Suprapubic skin (tissue), 4 donors: ENCODE data around the gene VAV1.

Experiments
- CTCF ChIP-seq, 2 donors: fragments of 200-600 bp in 1 of 2; fragments of 450-650 bp in 1 of 2; sonication (generic) in 1 of 2; IDR thresholded peaks; one replicate each; pipeline ENCODE4 v1.5.1; 2016 to 2019; ENCODE audit warnings: antibody characterized with exemption in 2 of 2, mild to moderate bottlenecking in 1 of 2, moderate library complexity in 1 of 2
- EP300 ChIP-seq: sonication (generic); formaldehyde crosslinking; IDR thresholded peaks from one replicate; pipeline ENCODE4 v1.6.1; 2017; ENCODE audit warnings: antibody characterized with exemption
- POLR2A ChIP-seq, 2 donors: fragments of 450-650 bp; IDR thresholded peaks; one replicate each; pipeline ENCODE4 v1.6.1; 2017; ENCODE audit warnings: antibody characterized with exemption in 2 of 2, mild to moderate bottlenecking in 2 of 2, moderate library complexity in 2 of 2
- POLR2AphosphoS5 ChIP-seq, 3 donors: sonication (generic); formaldehyde crosslinking; IDR thresholded peaks; one replicate each; pipeline ENCODE4 v1.6.1; 2017; ENCODE audit warnings: antibody characterized with exemption in 3 of 3

GRCh38 chr19:6894313-6894712, 121.8 kb downstream of the VAV1 start:
- TF ChIP-seq CTCF (IDR thresholded peaks at IDR 0.05) (no peak), POLR2A (IDR thresholded peaks at IDR 0.05) (no peak), POLR2AphosphoS5 (IDR thresholded peaks at IDR 0.05) (no peak), EP300 (no peak)
